Endothelial cell (in vitro differentiated cells): ENCODE results near the gene GATA3. TPM values are rescaled to one million over a fixed set of nuclear protein-coding genes. Genes with fewer than 3 reads are reported as not detected.
"Not testable (repeated sequence)": the region's sequence is repeated elsewhere in the genome, so short reads cannot be mapped to it uniquely, and the experiment has no call there.

Experiments
- DNase-seq: peaks from one replicate; pipeline ENCODE4 v3.0.0; 2021; ENCODE audit warnings: low spot score
- H3K27ac Mint-ChIP-seq: one replicate; pipeline ENCODE4 v1.8.0; 2021; ENCODE audit warnings: mixed read lengths, inconsistent platforms; ENCODE audit not compliant: unreplicated experiment
- H3K27me3 Mint-ChIP-seq: one replicate; pipeline ENCODE4 v1.8.0; 2021; ENCODE audit warnings: mild to moderate bottlenecking, moderate library complexity, mixed read lengths, inconsistent platforms; ENCODE audit not compliant: unreplicated experiment
- H3K36me3 Mint-ChIP-seq: one replicate; pipeline ENCODE4 v1.8.0; 2021; ENCODE audit warnings: mild to moderate bottlenecking, low read depth, mixed read lengths, inconsistent platforms; ENCODE audit not compliant: unreplicated experiment
- H3K4me1 Mint-ChIP-seq: one replicate; pipeline ENCODE4 v1.8.0; 2021; ENCODE audit warnings: mild to moderate bottlenecking, mixed read lengths, inconsistent platforms; ENCODE audit not compliant: unreplicated experiment
- H3K4me3 Mint-ChIP-seq: one replicate; pipeline ENCODE4 v1.8.0; 2021; ENCODE audit warnings: mild to moderate bottlenecking, mixed read lengths, inconsistent platforms; ENCODE audit not compliant: unreplicated experiment
- H3K9me3 Mint-ChIP-seq: one replicate; pipeline ENCODE4 v1.8.0; 2021; ENCODE audit warnings: mixed read lengths, inconsistent platforms; ENCODE audit not compliant: unreplicated experiment
- total RNA-seq: library from RNA; stranded (reverse); fragmentation: NEBNext Ultra II Directional; extraction: Animal tissue kit (Norgen Biotek cat#: 25700); gene quantifications from one replicate; pipeline ENCODE4 v1.2.1, GENCODE V29; 2021; ENCODE audit not compliant: unreplicated experiment
- TF ChIP-seq, protein P1 (sequence below): fragments of 200-600 bp; sonication (generic); IDR thresholded peaks from one replicate; pipeline ENCODE4 v1.5.0; 2021; ENCODE audit warnings: antibody characterized with exemption; ENCODE audit not compliant: unreplicated experiment

GATA3 gene
- total RNA-seq, 1 donor from 2014 or later: 70.9 TPM

DNA sequence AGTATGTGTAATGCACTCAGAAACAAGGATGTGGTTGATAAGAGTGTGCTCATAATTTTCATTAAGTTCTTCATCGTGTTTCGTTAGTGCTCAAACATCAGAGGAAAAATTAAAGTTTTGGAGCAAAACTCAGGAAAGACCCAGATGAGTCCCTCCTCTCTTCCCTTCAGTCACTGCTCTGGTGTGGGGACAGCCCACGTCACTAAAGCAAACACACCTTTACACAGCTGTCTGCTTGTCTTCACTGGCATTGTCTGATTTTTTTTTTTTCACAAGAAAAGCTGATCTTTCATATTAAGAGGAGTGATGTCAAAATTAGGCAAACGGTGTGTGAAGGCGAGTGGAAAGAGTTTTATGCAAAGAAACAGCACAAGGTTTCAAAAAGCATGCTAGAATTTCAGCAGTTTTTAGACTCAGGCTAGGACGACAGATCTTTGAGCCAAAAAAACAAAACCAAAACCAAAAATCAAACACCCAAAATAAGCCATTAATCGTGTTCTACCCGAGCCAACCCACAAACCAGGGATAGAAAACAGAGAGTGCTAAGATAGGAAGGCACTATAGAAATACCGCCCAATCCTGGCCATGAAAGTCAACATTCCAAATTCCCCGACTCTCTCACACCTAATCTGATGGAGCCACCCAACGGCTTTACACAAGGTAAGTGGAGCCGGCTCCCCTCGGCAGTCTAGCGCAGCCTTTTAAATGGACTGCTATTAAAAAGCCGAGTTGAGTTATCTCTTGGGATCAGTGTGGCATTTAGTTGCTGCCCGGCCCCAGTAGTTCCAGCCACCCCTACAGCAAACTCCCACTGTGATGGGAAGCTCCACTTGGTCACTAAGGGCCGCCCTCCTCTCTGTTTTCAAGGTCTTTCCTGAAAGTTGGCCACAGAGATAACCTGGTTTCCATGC lies 27.9 kb upstream of the GATA3 start:
- H3K9me3 Mint-ChIP-seq: no peaks in the 10 kb centered on the region

DNA sequence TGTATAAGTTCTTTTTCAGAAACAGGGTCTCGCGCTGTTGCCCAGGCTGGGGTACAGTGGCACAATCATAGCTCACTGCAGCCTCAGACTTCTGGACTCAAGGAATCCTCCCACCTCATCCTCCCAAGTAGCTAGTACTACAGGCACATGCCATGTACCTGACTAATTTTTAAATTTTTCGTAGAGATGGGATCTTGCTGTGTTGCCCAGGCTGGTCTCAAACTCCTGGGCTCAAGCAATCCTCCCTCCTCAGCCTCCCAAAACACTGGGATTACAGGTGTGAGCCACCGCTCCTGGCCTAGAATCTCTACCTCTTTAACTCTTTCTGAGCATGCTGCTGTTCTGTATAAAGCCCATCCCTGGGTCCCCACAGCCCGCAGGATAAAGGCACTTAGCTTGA lies 23.3 kb upstream of the GATA3 start:
- H3K9me3 Mint-ChIP-seq, H3K27ac Mint-ChIP-seq, H3K4me3 Mint-ChIP-seq, H3K4me1 Mint-ChIP-seq, H3K36me3 Mint-ChIP-seq, DNase-seq: not testable (repeated sequence)
- H3K27me3 Mint-ChIP-seq: peaks cover 15% of the 10 kb centered on the region

More for the DNA sequence above, 27.9 kb upstream of the GATA3 start:
- H3K27me3 Mint-ChIP-seq: peaks cover 2% of the 10 kb centered on the region
- H3K4me3 Mint-ChIP-seq: no peak overlapping the region
- no peak for DNase-seq
- peaks cover 2% of the 10 kb centered on the region for H3K36me3 Mint-ChIP-seq
- no peak overlapping the region for H3K27ac Mint-ChIP-seq
- H3K4me1 Mint-ChIP-seq: peaks cover 16% of the 10 kb centered on the region
- TF ChIP-seq, protein P1, sequence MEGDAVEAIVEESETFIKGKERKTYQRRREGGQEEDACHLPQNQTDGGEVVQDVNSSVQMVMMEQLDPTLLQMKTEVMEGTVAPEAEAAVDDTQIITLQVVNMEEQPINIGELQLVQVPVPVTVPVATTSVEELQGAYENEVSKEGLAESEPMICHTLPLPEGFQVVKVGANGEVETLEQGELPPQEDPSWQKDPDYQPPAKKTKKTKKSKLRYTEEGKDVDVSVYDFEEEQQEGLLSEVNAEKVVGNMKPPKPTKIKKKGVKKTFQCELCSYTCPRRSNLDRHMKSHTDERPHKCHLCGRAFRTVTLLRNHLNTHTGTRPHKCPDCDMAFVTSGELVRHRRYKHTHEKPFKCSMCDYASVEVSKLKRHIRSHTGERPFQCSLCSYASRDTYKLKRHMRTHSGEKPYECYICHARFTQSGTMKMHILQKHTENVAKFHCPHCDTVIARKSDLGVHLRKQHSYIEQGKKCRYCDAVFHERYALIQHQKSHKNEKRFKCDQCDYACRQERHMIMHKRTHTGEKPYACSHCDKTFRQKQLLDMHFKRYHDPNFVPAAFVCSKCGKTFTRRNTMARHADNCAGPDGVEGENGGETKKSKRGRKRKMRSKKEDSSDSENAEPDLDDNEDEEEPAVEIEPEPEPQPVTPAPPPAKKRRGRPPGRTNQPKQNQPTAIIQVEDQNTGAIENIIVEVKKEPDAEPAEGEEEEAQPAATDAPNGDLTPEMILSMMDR: no peak

- H3K4me1 Mint-ChIP-seq: peaks cover 9% of the 10 kb centered on the region
- H3K9me3 Mint-ChIP-seq: no peaks in the 10 kb centered on the region
- H3K27ac Mint-ChIP-seq: no peak overlapping the region
- no peak overlapping the region for H3K4me3 Mint-ChIP-seq
- TF ChIP-seq, protein P1: no peak
- peaks cover 18% of the 10 kb centered on the region for H3K27me3 Mint-ChIP-seq
- no peak for DNase-seq
- peaks cover 4% of the 10 kb centered on the region for H3K36me3 Mint-ChIP-seq
Observed at GRCh38 chr10:8032558-8032957, 21.9 kb upstream of the GATA3 start.

GRCh38 chr10:8033812-8034465 lies 20.5 kb upstream of the GATA3 start:
- TF ChIP-seq, protein P1: no peak
- Mint-ChIP-seq H3K27ac (no peak overlapping the region), H3K4me3 (no peak overlapping the region), H3K27me3 (peaks cover 24% of the 10 kb centered on the region), H3K9me3 (no peaks in the 10 kb centered on the region), H3K4me1 (peaks cover 18% of the 10 kb centered on the region), H3K36me3 (peaks cover 4% of the 10 kb centered on the region)
- no peak for DNase-seq

- no peak for DNase-seq
- Mint-ChIP-seq H3K4me1 (peaks cover 21% of the 10 kb centered on the region), H3K9me3 (no peaks in the 10 kb centered on the region), H3K4me3 (no peak overlapping the region), H3K27me3 (peaks cover 28% of the 10 kb centered on the region), H3K36me3 (peaks cover 4% of the 10 kb centered on the region), H3K27ac (no peak overlapping the region)
- TF ChIP-seq, protein P1: no peak
Observed at GRCh38 chr10:8034466-8035005, 20.0 kb upstream of the GATA3 start.
